Tibial artery (tissue), 4 donors: ENCODE measurements around the gene KIF26B.

Experiments
- DNase-seq, 2 donors: peaks; one replicate each; pipeline ENCODE4 v3.0.0-alpha.2; 2019
- H3K27ac ChIP-seq, 2 donors: fragments of 200-600 bp; sonication (generic) in 1 of 2; 1 replicate in 1 of 2; 2 replicates in 1 of 2; pipeline ENCODE4 v1.5.1; 2018 to 2019; ENCODE audit warnings: mild to moderate bottlenecking in 1 of 2
- H3K27me3 ChIP-seq, 2 donors: fragments of 200-600 bp; sonication (generic) in 1 of 2; one replicate each; pipeline versions ENCODE4 v1.5.1 to v1.6.0; 2016 to 2019
- H3K36me3 ChIP-seq, 3 donors: fragments of 200-600 bp; sonication (generic) in 2 of 3; one replicate each; pipeline ENCODE4 v1.5.1; 2016 to 2019; ENCODE audit warnings: mild to moderate bottlenecking in 2 of 3
- H3K4me1 ChIP-seq, 4 donors: fragments of 200-600 bp; sonication (generic) in 2 of 4; 1 replicate in 3 of 4; 2 replicates in 1 of 4; pipeline ENCODE4 v1.5.1; 2016 to 2019
- H3K4me3 ChIP-seq, 2 donors: fragments of 200-600 bp; sonication (generic) in 1 of 2; 1 replicate in 1 of 2; 2 replicates in 1 of 2; pipeline ENCODE4 v1.5.1; 2018 to 2019; ENCODE audit warnings: mild to moderate bottlenecking in 2 of 2
- H3K9me3 ChIP-seq, 3 donors: fragments of 200-600 bp; sonication (generic) in 1 of 3; one replicate each; pipeline ENCODE4 v1.5.1; 2016 to 2019
- CTCF ChIP-seq, 2 experiments: fragments of 200-600 bp in 1 of 2; fragments of 450-650 bp in 1 of 2; IDR thresholded peaks; one replicate each; pipeline ENCODE4 v1.5.1; 2017 to 2019; ENCODE audit warnings: antibody characterized with exemption in 2 of 2, mild to moderate bottlenecking in 1 of 2, moderate library complexity in 1 of 2
- intact Hi-C: fragments of 100-400 bp; cut with DNase I; formaldehyde crosslinking; loops from one replicate; pipeline ENCODE4 v1.15.0; 2023; ENCODE audit warnings: low total_unique reads

Gene KIF26B

GRCh38 chr1:245216366-245217115, 61.8 kb downstream of the KIF26B start:
- H3K4me1 ChIP-seq = no peaks in the 10 kb centered on the region
- intact Hi-C loops = no loop called here
- peaks cover 0 to 6% of the 10 kb centered on the region in 2 donors for H3K27me3 ChIP-seq
- no peak overlapping the region for H3K27ac ChIP-seq
- no peak overlapping the region for H3K4me3 ChIP-seq
- H3K36me3 ChIP-seq = no peaks in the 10 kb centered on the region
- TF ChIP-seq CTCF (IDR thresholded peaks at IDR 0.05) = no peak
- DNase-seq = no peak
- H3K9me3 ChIP-seq = no peaks in the 10 kb centered on the region

- no peak overlapping the region for H3K27ac ChIP-seq
- H3K9me3 ChIP-seq = no peaks in the 10 kb centered on the region
- no peaks in the 10 kb centered on the region for H3K4me1 ChIP-seq
- no peak overlapping the region for H3K4me3 ChIP-seq
- no peak for DNase-seq
- TF ChIP-seq CTCF (IDR thresholded peaks at IDR 0.05) = no peak
- no peaks in the 10 kb centered on the region for H3K36me3 ChIP-seq
- intact Hi-C loops = no loop called here
- H3K27me3 ChIP-seq = peaks cover 0 to 6% of the 10 kb centered on the region in 2 donors
Observed at GRCh38 chr1:245217853-245218608, 63.2 kb downstream of the KIF26B start.

GRCh38 chr1:245220381-245220985, 65.7 kb downstream of the KIF26B start:
- H3K9me3 ChIP-seq = no peaks in the 10 kb centered on the region
- TF ChIP-seq CTCF (IDR thresholded peaks at IDR 0.05) = no peak
- peaks cover 0 to 6% of the 10 kb centered on the region in 2 donors for H3K27me3 ChIP-seq
- no peaks in the 10 kb centered on the region for H3K4me1 ChIP-seq
- no peak overlapping the region for H3K4me3 ChIP-seq
- intact Hi-C loops = no loop called here
- H3K27ac ChIP-seq = no peak overlapping the region
- no peak for DNase-seq
- H3K36me3 ChIP-seq = no peaks in the 10 kb centered on the region

- no peak for DNase-seq
- intact Hi-C loops = no loop called here
- TF ChIP-seq CTCF (IDR thresholded peaks at IDR 0.05) = no peak
Observed at GRCh38 chr1:245221805-245222204, 67.0 kb downstream of the KIF26B start.

GRCh38 chr1:245222931-245223595, 68.3 kb downstream of the KIF26B start:
- no peak for TF ChIP-seq CTCF (IDR thresholded peaks at IDR 0.05)
- DNase-seq = no peak

More at GRCh38 chr1:245221805-245222204, 67.0 kb downstream of the KIF26B start:
- no peaks in the 10 kb centered on the region for H3K9me3 ChIP-seq
- H3K27me3 ChIP-seq = peaks cover 0 to 6% of the 10 kb centered on the region in 2 donors
- H3K27ac ChIP-seq = no peak overlapping the region
- H3K4me1 ChIP-seq = no peaks in the 10 kb centered on the region
- H3K36me3 ChIP-seq = no peaks in the 10 kb centered on the region
- H3K4me3 ChIP-seq = no peak overlapping the region

More at GRCh38 chr1:245222931-245223595, 68.3 kb downstream of the KIF26B start:
- no peaks in the 10 kb centered on the region for H3K4me1 ChIP-seq
- no peaks in the 10 kb centered on the region for H3K9me3 ChIP-seq
- no peaks in the 10 kb centered on the region for H3K36me3 ChIP-seq
- peaks cover 0 to 6% of the 10 kb centered on the region in 2 donors for H3K27me3 ChIP-seq
- H3K4me3 ChIP-seq = no peak overlapping the region
- no peak overlapping the region for H3K27ac ChIP-seq
- intact Hi-C loops = no loop called here
